DND-41 (cell line): ENCODE results near the gene B4GAT1.

ENCODE experiments used
- EZH2 ChIP-seq: IDR thresholded peaks from 3 replicates; pipeline ENCODE4 v1.6.1; 2012; ENCODE audit warnings: borderline replicate concordance, low read depth, mild to moderate bottlenecking, moderate library complexity, low read length, inconsistent platforms; ENCODE audit not compliant: severe bottlenecking
- TF ChIP-seq, protein P1 (sequence below): IDR thresholded peaks from 2 replicates; pipeline ENCODE4 v1.5.1; 2012; ENCODE audit warnings: borderline replicate concordance, low read length, moderate library complexity, mild to moderate bottlenecking; ENCODE audit not compliant: poor library complexity, severe bottlenecking; ENCODE audit errors: extremely low read depth

GRCh38 chr11:66393954-66394353, 46.5 kb upstream of the B4GAT1 start:
- TF ChIP-seq, protein P1, sequence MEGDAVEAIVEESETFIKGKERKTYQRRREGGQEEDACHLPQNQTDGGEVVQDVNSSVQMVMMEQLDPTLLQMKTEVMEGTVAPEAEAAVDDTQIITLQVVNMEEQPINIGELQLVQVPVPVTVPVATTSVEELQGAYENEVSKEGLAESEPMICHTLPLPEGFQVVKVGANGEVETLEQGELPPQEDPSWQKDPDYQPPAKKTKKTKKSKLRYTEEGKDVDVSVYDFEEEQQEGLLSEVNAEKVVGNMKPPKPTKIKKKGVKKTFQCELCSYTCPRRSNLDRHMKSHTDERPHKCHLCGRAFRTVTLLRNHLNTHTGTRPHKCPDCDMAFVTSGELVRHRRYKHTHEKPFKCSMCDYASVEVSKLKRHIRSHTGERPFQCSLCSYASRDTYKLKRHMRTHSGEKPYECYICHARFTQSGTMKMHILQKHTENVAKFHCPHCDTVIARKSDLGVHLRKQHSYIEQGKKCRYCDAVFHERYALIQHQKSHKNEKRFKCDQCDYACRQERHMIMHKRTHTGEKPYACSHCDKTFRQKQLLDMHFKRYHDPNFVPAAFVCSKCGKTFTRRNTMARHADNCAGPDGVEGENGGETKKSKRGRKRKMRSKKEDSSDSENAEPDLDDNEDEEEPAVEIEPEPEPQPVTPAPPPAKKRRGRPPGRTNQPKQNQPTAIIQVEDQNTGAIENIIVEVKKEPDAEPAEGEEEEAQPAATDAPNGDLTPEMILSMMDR = no peak
- no peak for TF ChIP-seq EZH2
